SKM-1 treated with dmso at 0.1 percent for 144 hours (cell line): ENCODE measurements around the gene PCTP.

Experiments used
- DNase-seq: peaks from one replicate; lab custom pipeline; 2025; ENCODE audit not compliant: unreplicated experiment; lab: John Stamatoyannopoulos, UW

PCTP gene

DNA sequence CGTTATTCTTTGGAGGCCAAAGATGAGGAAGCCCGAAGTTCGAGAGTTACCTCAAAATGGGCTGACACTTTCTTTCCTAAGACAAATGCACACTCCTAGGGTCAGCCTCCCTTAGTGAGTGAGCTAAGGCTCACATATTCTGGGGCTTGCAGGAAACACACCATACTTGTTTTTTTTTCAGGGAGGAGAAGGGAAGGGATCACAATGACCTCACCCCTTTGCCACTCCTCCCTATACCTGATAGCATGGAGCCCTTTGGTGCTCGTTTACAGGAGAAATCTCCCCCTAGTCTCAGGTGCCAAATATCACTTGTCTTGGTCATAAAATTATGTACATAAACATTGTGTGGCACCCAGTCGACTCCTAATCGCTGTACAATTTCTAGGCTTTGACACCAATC, 23.6 kb upstream of the PCTP start:
- no peak for DNase-seq

DNA sequence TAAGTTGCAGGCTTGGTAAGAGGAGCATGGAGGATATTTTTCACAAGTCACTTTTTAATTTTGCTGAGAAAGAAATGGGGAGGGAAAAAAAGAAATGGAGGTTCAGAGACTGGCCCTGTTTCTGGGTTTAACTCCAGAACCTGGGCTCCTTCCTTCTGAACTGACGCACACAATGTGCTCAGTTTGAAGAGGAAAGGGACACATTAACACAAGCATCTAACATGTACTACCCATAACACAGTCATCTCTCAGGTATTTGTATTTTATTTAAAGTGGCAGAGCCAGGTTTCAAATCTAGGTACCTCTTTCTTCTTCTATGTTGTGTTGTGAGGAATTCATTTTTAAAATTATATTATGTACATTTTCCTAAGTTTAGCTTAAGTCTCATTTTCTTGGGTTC, 22.9 kb upstream of the PCTP start:
- DNase-seq = no peak

- no peak for DNase-seq
These were observed 22.5 kb upstream of the PCTP start for GRCh38 chr17:55728361-55728760.

DNA sequence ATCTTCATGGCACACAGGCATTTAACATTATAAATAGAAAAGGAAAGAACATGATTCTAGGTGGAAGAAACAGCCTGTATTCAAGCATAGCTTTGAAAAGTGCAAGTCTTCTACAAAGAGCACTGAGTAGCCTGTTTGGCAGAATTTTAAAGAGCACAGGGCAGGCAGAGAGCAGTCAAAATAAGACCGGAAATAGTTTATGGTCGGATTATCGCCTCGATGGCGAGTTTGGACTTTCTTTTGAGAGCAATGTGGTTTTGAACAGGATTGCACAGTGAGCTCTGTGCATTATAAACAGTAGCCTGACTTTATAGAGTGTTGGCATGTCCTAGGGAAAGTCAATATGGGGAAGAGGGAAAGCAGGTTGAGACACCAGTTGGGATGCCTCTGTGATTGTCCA, 22.0 kb upstream of the PCTP start:
- no peak for DNase-seq

- no peak for DNase-seq
These were observed 21.4 kb upstream of the PCTP start for GRCh38 chr17:55729484-55729883.

- DNase-seq = no peak
These were observed 20.5 kb upstream of the PCTP start for GRCh38 chr17:55730380-55730779.

- DNase-seq = no peak
These were observed 20.0 kb upstream of the PCTP start for GRCh38 chr17:55730808-55731207.

DNA sequence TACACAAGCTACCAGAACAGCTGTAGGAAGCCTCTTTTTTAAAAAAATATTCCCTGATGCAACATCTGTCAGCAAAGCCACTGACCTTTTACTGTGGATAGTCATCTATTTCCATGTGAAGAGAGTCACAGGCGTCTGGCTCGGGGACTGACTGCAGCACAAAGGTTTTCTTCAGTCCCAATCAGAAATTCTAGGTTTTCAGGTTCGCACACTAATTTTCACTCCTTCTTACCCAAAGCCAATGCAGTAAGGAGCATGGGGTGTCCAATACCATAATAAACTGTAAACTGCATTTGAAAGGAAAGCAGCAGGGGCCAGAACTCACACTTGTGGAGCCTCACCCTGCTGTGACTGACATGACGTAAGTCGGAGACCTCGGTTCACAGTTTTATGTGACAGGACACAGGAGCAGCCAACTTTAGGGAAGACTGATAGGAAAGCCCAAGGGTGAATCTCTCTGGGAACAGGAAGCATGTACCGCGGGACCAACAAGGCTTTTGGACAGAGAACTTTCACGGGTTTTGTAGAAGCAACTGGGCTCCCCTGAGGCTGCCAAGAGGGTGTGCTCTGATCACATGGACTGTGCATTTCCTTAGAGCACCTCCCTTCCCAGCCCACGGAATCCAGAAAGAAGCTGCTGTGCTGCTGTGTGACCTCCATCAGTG, 19.1 kb upstream of the PCTP start:
- DNase-seq = no peak

- DNase-seq = no peak
These were observed 16.6 kb upstream of the PCTP start for GRCh38 chr17:55734128-55734781.

GRCh38 chr17:55735731-55736405, 15.0 kb upstream of the PCTP start:
- peak; percentile 57 for DNase-seq

DNA sequence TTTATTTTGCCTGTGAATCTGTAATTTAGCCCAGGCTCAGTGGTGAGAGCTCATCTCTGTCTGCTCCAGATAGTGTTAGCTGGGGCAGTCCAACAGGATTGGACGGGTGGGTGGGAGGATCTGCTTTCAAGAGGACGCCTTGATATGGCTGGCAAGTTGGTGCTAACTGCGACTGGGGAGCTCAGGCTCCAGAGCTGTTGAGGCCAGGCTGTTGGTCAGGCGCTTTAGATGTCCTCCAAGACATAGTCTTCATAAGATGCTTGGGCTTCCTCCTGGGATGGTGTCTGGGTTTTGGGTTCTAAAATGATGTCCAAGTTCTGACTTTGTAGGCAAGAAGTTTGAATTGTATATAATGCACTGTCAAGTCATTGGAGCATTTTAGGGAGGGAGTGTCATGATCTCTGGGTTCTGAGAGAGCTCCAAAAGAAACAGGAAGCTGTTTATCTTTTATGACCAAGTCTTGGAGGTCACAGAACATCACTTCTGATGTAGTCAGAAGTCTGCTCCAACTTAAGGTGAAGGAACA, 12.8 kb upstream of the PCTP start:
- DNase-seq = no peak

DNA sequence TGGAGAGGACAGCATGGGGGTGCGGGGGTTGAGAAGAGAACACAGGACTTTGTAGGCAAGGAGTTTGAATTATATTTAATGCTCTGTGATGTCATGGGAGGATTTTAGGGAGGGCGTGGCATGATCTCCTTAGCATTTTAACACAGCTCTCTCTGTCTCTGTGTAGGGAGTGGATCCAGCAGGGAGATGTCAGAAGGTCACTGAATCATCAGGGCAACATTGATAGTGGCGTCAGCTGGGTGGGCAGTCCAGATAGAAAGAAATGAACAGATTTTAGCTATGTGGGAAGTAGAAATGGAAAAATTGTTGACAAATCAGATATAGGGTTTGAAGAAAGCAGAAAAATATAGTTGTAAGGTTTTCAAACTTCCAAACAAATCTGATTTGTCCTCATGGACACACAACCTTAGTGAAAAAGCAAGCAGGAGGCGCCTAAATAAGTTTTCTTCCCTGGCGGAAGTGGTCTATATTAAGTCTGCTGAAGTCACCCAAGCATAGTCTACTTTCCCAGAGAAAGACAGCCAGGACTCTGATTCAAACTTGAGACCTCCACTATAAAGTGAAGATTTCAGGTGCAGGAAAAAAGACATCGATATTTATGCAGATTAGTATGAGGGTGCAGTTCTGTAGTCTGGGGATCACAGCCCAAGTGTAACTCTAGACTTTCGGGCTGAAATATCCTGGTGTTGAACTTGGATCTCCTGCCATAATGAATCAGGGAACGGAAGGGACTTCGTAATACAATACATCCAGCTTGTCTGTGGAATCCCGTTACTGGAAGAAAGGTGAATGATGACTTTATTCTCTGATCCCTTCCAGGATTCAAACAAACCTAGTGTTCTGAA, 10.1 kb upstream of the PCTP start:
- no peak for DNase-seq

GRCh38 chr17:55741356-55741700, 9.5 kb upstream of the PCTP start:
- no peak for DNase-seq

DNA sequence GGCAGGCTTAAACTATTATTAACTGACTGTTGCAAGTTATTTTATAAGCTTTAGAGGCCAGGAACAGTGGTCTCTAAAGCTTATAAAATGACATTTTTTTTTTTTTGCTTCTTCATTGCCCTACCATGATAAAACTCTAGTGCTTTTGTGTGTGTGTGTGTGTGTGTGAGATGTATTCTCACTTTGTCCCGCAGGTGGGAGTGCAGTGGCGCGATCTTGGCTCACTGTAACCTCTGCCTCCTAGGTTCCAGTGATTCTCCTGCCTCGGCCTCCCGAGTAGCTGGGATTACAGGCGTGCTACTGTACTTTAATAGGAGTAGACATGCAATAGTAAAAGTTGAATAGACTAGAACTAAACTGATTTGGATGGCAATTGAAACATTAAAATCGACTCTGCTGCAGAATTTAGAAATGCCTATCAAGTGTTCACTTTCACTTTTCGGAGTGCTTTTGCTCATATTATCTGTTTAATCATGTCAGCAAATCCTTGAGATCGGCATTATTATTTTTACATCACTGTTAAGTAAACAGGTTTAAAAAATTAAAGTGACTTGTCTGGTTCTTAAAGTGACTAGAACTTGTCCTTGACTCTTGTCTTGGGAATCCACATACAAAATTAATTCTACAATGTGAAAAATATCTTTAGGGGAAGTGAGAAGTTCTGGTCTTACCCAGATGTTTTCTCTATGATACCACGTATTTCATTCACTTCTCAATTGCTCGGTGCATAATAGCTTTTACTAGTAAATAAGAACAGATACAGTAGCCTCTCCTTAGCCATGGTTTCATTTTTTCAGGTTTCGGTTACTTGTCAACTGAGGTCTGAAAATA, 8.4 kb upstream of the PCTP start:
- DNase-seq = no peak

DNA sequence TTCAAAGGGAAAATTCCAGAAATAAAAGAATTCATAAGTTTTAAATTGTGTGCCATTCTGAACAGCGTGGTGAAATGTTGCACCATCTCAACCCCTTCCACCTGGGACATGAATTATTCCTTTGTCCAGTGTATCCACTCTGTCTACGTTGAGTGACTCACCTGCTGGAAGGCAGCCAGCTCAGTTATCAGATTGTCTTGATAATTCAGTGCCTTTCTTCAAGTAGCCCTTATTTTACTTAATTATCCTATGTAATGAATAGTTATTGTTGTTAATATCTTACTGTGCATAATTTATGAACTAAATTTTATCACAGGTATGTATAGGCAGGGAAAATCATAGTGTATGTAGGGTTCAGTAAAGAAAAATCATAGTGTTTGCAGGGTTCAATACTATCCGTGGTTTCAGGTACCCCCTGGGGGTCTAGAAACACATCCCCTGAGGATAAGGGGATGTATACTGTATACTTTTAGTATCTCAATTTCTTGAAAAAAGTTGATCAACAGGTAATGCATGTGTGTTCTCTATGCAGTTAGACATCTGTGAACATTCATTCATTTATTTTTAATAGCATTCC, 7.7 kb upstream of the PCTP start:
- DNase-seq = no peak

- DNase-seq = no peak
These were observed 5.6 kb upstream of the PCTP start for GRCh38 chr17:55745258-55745657.

DNA sequence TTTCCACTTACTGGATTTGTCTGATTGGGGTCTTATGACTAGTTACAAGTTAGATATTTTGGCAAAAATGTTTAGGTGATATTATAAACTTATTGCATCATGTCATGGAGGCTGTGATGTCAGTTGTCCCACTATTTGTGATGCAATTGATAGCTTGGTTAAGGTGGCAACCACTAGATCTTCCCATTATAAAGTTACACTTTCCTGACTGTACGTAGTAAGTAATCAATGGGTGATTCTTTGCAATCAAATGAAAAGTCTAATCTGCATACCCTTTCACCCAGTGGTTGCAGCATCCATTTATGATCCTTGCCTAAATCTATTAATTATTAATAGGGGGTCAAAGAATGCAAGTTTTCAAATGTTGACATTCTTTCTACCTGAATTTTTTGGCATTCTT, 4.4 kb upstream of the PCTP start:
- no peak for DNase-seq

DNA sequence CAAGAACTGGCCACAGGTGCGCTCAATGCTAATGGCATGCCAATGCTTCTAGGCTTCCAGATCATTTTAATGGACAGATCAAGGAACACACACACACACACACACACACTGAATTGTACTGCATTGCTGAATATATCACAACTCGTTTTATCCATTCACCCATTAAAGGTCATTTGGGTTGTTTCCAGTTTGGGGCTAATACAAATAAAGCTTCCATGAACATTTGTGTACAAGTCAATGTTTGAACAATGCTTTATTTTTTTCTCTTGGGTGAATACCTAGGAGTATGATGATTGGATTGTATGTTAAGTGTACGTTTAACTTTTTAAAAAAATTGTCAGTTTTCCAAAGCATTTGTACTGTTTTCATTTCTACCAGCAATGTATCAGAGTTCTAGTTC, 3.6 kb upstream of the PCTP start:
- DNase-seq = no peak

GRCh38 chr17:55748841-55749240, 2.0 kb upstream of the PCTP start:
- DNase-seq = no peak

GRCh38 chr17:55749985-55750384, 866 bp upstream of the PCTP start:
- no peak for DNase-seq
